ENCODE measurements around the gene DAGLA. TPM values are rescaled to one million over a fixed set of nuclear protein-coding genes. Genes with fewer than 3 reads are reported as not detected.

The DAGLA gene
- total and polyA plus RNA-seq, 2 of the 13 experiments (the other 11 are each of a cell fraction or from before 2014, with no cell fraction given): 2.6 to 3.9 TPM

DNA sequence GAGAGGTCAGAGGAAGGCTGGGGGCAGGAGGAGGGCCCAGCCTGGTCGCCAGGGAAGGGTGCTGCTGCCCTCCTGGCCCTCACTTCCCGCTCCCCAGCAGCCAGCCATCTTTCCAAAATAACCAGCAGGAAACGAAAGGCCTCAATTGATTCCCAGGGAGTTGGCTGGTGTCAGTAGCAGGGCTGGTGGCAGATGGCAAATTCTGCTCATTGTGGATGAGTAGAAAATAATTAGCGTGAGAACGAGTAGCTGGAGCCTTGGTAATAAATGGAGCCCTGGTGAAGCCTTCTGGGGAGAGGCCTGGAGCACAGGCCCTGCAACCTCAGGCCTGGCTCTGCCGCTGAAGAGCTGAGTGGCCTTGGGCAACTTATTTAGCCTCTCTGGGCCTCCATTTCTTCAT is 31.3 kb downstream of the DAGLA start (continued):
- TF ChIP-seq GABPA (IDR thresholded peaks at IDR 0.05; ENCODE audit: low read depth, low read length): no peak
- TF ChIP-seq GABPA (CRISPR knock-in tag; IDR thresholded peaks at IDR 0.05; ENCODE audit: low read depth): no peak
- no peak for TF ChIP-seq ZNF639 (CRISPR knock-in tag; conservative IDR thresholded peaks at IDR 0.05)
- no peak for TF ChIP-seq ZNF547 (CRISPR knock-in tag; IDR thresholded peaks at IDR 0.05)
- TF ChIP-seq ZNF136 (CRISPR knock-in tag; IDR thresholded peaks at IDR 0.05; ENCODE audit: low read depth): no peak
- TF ChIP-seq, protein P1, sequence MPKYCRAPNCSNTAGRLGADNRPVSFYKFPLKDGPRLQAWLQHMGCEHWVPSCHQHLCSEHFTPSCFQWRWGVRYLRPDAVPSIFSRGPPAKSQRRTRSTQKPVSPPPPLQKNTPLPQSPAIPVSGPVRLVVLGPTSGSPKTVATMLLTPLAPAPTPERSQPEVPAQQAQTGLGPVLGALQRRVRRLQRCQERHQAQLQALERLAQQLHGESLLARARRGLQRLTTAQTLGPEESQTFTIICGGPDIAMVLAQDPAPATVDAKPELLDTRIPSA (CRISPR knock-in tag; IDR thresholded peaks at IDR 0.05; ENCODE audit: borderline replicate concordance): no peak

DNA sequence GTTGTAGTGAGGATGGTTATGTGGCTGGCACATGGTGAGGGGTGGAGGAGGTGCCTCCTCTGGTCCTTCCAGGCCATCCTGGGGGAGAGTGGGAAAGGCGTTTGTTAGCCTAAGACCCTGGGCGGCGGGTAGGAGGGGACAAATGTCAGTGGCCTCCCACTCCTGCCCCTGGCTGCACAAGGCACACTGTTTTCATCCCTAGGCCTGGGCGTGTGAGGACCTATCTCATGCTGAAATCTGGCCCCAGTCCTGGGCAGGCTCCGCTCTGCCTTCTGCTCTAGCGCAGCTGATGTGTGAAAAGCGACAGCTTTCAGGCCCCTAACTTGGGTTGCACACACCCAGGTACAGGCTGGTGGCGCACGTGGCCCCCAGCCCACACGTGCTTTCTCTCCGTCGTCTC is 32.1 kb downstream of the DAGLA start:
- Histone ChIP-seq H3K79me2 (ENCODE audit: insufficient read depth, low read length) (peaks cover 5% of the 10 kb centered on the region), H3K4me2 (ENCODE audit: low read depth, low read length) (no peak overlapping the region), H3K9ac (ENCODE audit: insufficient read depth, low read depth, low read length) (no peak overlapping the region), H3K9me3 (ENCODE audit: low read length) (no peaks in the 10 kb centered on the region), H3K27me3 (ENCODE audit: control insufficient read depth in 1 of 2, insufficient read depth in 2 of 2, low read length in 2 of 2) (no peaks in the 10 kb centered on the region), H4K20me1 (ENCODE audit: insufficient read depth, low read length) (no peaks in the 10 kb centered on the region), H3K27ac (ENCODE audit: extremely low read length, insufficient read depth, low read length) (no peak overlapping the region), H3K4me3 (replicated peaks in 1 of 3; ENCODE audit: insufficient read depth in 1 of 3, low read depth in 2 of 3, low read length in 3 of 3) (no peak overlapping the region), H3K4me1 (ENCODE audit: insufficient read depth, low read length) (peaks cover 19% of the 10 kb centered on the region), H2AFZ (ENCODE audit: low read length) (no peak overlapping the region), H3K36me3 (replicated peaks in 1 of 2; ENCODE audit: control insufficient read depth in 1 of 2, insufficient read depth in 2 of 2, low read length in 2 of 2) (peaks cover 0 to 8% of the 10 kb centered on the region in 2 experiments; a peak in 4 of 5 replicates)
- in situ Hi-C loops (cut with HindIII; ENCODE audit: extremely low pct_ligation_motif_present, low pct_unique_long_range_greater_than_20kb): no loop called here
- 95% methylated on average over 7 of the region's 12 CpGs for WGBS (ENCODE audit: low lambda C conversion rate)
- FAIRE-seq (no peak), ATAC-seq (no peak), DNase-seq (ENCODE audit: low spot score) (no peak)
- POLR2A ChIA-PET: interaction anchor here (1.3 kb wide), 1 partner anchor 29 kb away, joined by 3 read pairs; no protein-coding TSS in a partner anchor
- CTCF ChIA-PET (ENCODE audit: low intra/inter-chr PET ratio, low total read pairs): no interaction called here
- BruUV-seq (replicated peaks): no TSS peak
- intact Hi-C loops (cut with micrococcal nuclease; ENCODE audit: unreplicated experiment): no loop called here
- TF ChIP-seq RORA (CRISPR knock-in tag; IDR thresholded peaks at IDR 0.05): no peak
- no peak for TF ChIP-seq ZMAT5 (CRISPR knock-in tag; IDR thresholded peaks at IDR 0.05; ENCODE audit: borderline replicate concordance, low read depth)
- TF ChIP-seq ONECUT2 (CRISPR knock-in tag; IDR thresholded peaks at IDR 0.05): no peak
- no peak for TF ChIP-seq YY1 (IDR thresholded peaks at IDR 0.05; ENCODE audit: insufficient read depth, insufficient replicate concordance, low read depth, low read length)
- no peak for TF ChIP-seq PLRG1 (conservative IDR thresholded peaks at IDR 0.05)
- no peak for TF ChIP-seq ZNF33B (CRISPR knock-in tag; IDR thresholded peaks at IDR 0.05)
- TF ChIP-seq ZNF556 (CRISPR knock-in tag; IDR thresholded peaks at IDR 0.05; ENCODE audit: borderline replicate concordance): no peak
- TF ChIP-seq SNAI1 (CRISPR knock-in tag; IDR thresholded peaks at IDR 0.05; ENCODE audit: borderline replicate concordance): no peak
- TF ChIP-seq, protein P2, sequence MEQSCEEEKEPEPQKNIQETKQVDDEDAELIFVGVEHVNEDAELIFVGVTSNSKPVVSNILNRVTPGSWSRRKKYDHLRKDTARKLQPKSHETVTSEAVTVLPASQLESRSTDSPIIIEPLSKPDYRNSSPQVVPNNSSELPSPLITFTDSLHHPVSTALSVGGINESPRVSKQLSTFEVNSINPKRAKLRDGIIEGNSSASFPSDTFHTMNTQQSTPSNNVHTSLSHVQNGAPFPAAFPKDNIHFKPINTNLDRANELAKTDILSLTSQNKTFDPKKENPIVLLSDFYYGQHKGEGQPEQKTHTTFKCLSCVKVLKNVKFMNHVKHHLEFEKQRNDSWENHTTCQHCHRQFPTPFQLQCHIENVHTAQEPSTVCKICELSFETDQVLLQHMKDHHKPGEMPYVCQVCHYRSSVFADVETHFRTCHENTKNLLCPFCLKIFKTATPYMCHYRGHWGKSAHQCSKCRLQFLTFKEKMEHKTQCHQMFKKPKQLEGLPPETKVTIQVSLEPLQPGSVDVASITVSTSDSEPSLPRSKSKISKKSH (CRISPR knock-in tag; IDR thresholded peaks at IDR 0.05; ENCODE audit: borderline replicate concordance): no peak
- no peak for TF ChIP-seq MED13 (CRISPR knock-in tag; IDR thresholded peaks at IDR 0.05)
- no peak for TF ChIP-seq NR2F6 (IDR thresholded peaks at IDR 0.05)
- TF ChIP-seq NR2F6 (CRISPR knock-in tag; IDR thresholded peaks at IDR 0.05): no peak
- no peak for TF ChIP-seq ZFYVE20 (CRISPR knock-in tag; IDR thresholded peaks at IDR 0.05; ENCODE audit: borderline replicate concordance, low read depth)
- no peak for TF ChIP-seq BRD4 (CRISPR knock-in tag; IDR thresholded peaks at IDR 0.05)
- no peak for TF ChIP-seq TOE1 (CRISPR knock-in tag; IDR thresholded peaks at IDR 0.05)
- no peak for TF ChIP-seq NFKBIZ (CRISPR knock-in tag; IDR thresholded peaks at IDR 0.05)
- TF ChIP-seq SP4 (CRISPR knock-in tag; IDR thresholded peaks at IDR 0.05): no peak
- no peak for TF ChIP-seq CCAR2 (optimal IDR thresholded peaks at IDR 0.05; ENCODE audit: low read depth, low read length)
